ENCODE results near the gene IL22RA2. TPM values are rescaled to one million over a fixed set of nuclear protein-coding genes. Genes with fewer than 3 reads are reported as not detected.
"Not testable (repeated sequence)": the region's sequence is repeated elsewhere in the genome, so short reads cannot be mapped to it uniquely, and the experiment has no call there.

IL22RA2 gene
- total RNA-seq, 1 donor from 2014 or later, result not detected

- Mint-ChIP-seq H3K27ac (peak overlapping the region; percentile 94), H3K4me1 (peaks cover 43% of the 10 kb centered on the region)
These were observed 44.5 kb upstream of the IL22RA2 start for GRCh38 chr6:137217801-137218472.

GRCh38 chr6:137216875-137217553 is 43.6 kb upstream of the IL22RA2 start:
- Mint-ChIP-seq H3K36me3 (peaks cover 9% of the 10 kb centered on the region), H3K4me3 (no peak overlapping the region), H3K9me3 (peaks cover 7% of the 10 kb centered on the region), H3K27ac (no peak overlapping the region), H3K4me1 (peaks cover 43% of the 10 kb centered on the region), H3K27me3 (ENCODE audit: low read depth) (no peaks in the 10 kb centered on the region)
- DNase-seq (ENCODE audit: low spot score in 2 of 2, unreplicated experiment in 2 of 2), result no peak
- TF ChIP-seq CTCF (IDR thresholded peaks at IDR 0.05; ENCODE audit: unreplicated experiment), result no peak

More at GRCh38 chr6:137217801-137218472, 44.5 kb upstream of the IL22RA2 start:
- Mint-ChIP-seq H3K27me3 (ENCODE audit: low read depth) (no peaks in the 10 kb centered on the region), H3K4me3 (peak overlapping the region; percentile 92), H3K9me3 (peaks cover 4% of the 10 kb centered on the region), H3K36me3 (peaks cover 7% of the 10 kb centered on the region)
- no peak for DNase-seq (ENCODE audit: low spot score in 2 of 2, unreplicated experiment in 2 of 2)
- TF ChIP-seq CTCF (IDR thresholded peaks at IDR 0.05; ENCODE audit: unreplicated experiment), result no peak

GRCh38 chr6:137216106-137216505 is 42.7 kb upstream of the IL22RA2 start:
- Mint-ChIP-seq H3K4me1 (peaks cover 43% of the 10 kb centered on the region), H3K27ac (peak overlapping the region; percentile 32), H3K27me3 (ENCODE audit: low read depth) (no peaks in the 10 kb centered on the region), H3K9me3 (peaks cover 7% of the 10 kb centered on the region), H3K36me3 (peaks cover 9% of the 10 kb centered on the region), H3K4me3 (peak overlapping the region; percentile 28)
- no peak for TF ChIP-seq CTCF (IDR thresholded peaks at IDR 0.05; ENCODE audit: unreplicated experiment)
- DNase-seq (ENCODE audit: low spot score in 2 of 2, unreplicated experiment in 2 of 2), result no peak

- not testable (repeated sequence) for DNase-seq (ENCODE audit: low spot score in 2 of 2, unreplicated experiment in 2 of 2); H3K4me3 Mint-ChIP-seq; H3K27ac Mint-ChIP-seq; H3K27me3 Mint-ChIP-seq (ENCODE audit: low read depth); H3K9me3 Mint-ChIP-seq
- H3K4me1 Mint-ChIP-seq, result peaks cover 43% of the 10 kb centered on the region
- peaks cover 12% of the 10 kb centered on the region for H3K36me3 Mint-ChIP-seq
These were observed 42.2 kb upstream of the IL22RA2 start for GRCh38 chr6:137215630-137216029.

- H3K4me1 Mint-ChIP-seq, result peaks cover 39% of the 10 kb centered on the region
- H3K27me3 Mint-ChIP-seq (ENCODE audit: low read depth), result no peaks in the 10 kb centered on the region
- TF ChIP-seq CTCF (IDR thresholded peaks at IDR 0.05; ENCODE audit: unreplicated experiment), result no peak
- peaks cover 19% of the 10 kb centered on the region for H3K36me3 Mint-ChIP-seq
- H3K9me3 Mint-ChIP-seq, result peaks cover 16% of the 10 kb centered on the region
- H3K27ac Mint-ChIP-seq, result no peak overlapping the region
- H3K4me3 Mint-ChIP-seq, result no peak overlapping the region
- DNase-seq (ENCODE audit: low spot score in 2 of 2, unreplicated experiment in 2 of 2), result no peak
These were observed 41.5 kb upstream of the IL22RA2 start for GRCh38 chr6:137214931-137215330.

- no peak for DNase-seq (ENCODE audit: low spot score in 2 of 2, unreplicated experiment in 2 of 2)
- Mint-ChIP-seq H3K27ac (no peak overlapping the region), H3K4me3 (no peak overlapping the region), H3K36me3 (peaks cover 30% of the 10 kb centered on the region), H3K27me3 (ENCODE audit: low read depth) (no peaks in the 10 kb centered on the region), H3K9me3 (peaks cover 27% of the 10 kb centered on the region), H3K4me1 (peaks cover 34% of the 10 kb centered on the region)
- TF ChIP-seq CTCF (IDR thresholded peaks at IDR 0.05; ENCODE audit: unreplicated experiment), result no peak
These were observed 40.4 kb upstream of the IL22RA2 start for GRCh38 chr6:137213813-137214212.

Measured in mesothelial cell of epicardium (in vitro differentiated cells).